HFF-Myc (cell line): ENCODE data around the gene SSNA1.

Source experiments
- DNase-seq: peaks from one replicate; pipeline ENCODE4 v3.0.0-alpha.2; 2011; ENCODE audit warnings: low read depth; ENCODE audit errors: extremely low read depth
- H3K4me3 ChIP-seq: replicated peaks from 2 replicates; pipeline ENCODE4 v1.5.1; 2011; ENCODE audit warnings: low read depth, mild to moderate bottlenecking, control low read depth, low read length
- CTCF ChIP-seq: IDR thresholded peaks from 2 replicates; pipeline ENCODE4 v1.5.1; 2012; ENCODE audit warnings: mild to moderate bottlenecking, low read depth, low read length, control low read depth; ENCODE audit errors: missing control alignments

SSNA1 gene

GRCh38 chr9:137148242-137148641 is 40.2 kb upstream of the SSNA1 start:
- no peak for DNase-seq
- no peak overlapping the region for H3K4me3 ChIP-seq
- TF ChIP-seq CTCF, result no peak

GRCh38 chr9:137148661-137149060 is 39.8 kb upstream of the SSNA1 start:
- no peak for DNase-seq
- no peak overlapping the region for H3K4me3 ChIP-seq
- TF ChIP-seq CTCF, result no peak

GRCh38 chr9:137149363-137149762 is 39.1 kb upstream of the SSNA1 start:
- DNase-seq, result no peak
- no peak for TF ChIP-seq CTCF
- H3K4me3 ChIP-seq, result no peak overlapping the region

- no peak overlapping the region for H3K4me3 ChIP-seq
- TF ChIP-seq CTCF, result no peak
- DNase-seq, result no peak
These were observed 38.4 kb upstream of the SSNA1 start for GRCh38 chr9:137149942-137150616.

GRCh38 chr9:137150617-137151457 is 37.6 kb upstream of the SSNA1 start:
- DNase-seq, result no peak
- TF ChIP-seq CTCF, result no peak
- H3K4me3 ChIP-seq, result no peak overlapping the region

GRCh38 chr9:137152844-137153405 is 35.6 kb upstream of the SSNA1 start:
- DNase-seq, result no peak

More at GRCh38 chr9:137152844-137153405, 35.6 kb upstream of the SSNA1 start:
- no peak for TF ChIP-seq CTCF
- H3K4me3 ChIP-seq, result no peak overlapping the region
